Mesodermal cell (in vitro differentiated cells): Measurements from ENCODE around the gene GNAQ.
A peak's percentile ranks its signal among the peaks of the same experiment; 100 is the strongest.
"Not testable (repeated sequence)": the region's sequence is repeated elsewhere in the genome, so short reads cannot be mapped to it uniquely, and the experiment has no call there.

Experiments used
- H3K27ac ChIP-seq: 2 replicates; pipeline ENCODE4 v1.7.0; 2013; ENCODE audit warnings: mild to moderate bottlenecking, low read depth, low read length, moderate library complexity; ENCODE audit not compliant: severe bottlenecking
- H3K36me3 ChIP-seq: 2 replicates; pipeline ENCODE4 v1.7.1; 2013; ENCODE audit warnings: mild to moderate bottlenecking, low read length, moderate library complexity; ENCODE audit not compliant: control insufficient read depth, insufficient read depth
- H3K4me1 ChIP-seq: one replicate; pipeline ENCODE4 v1.7.1; 2013; ENCODE audit warnings: mild to moderate bottlenecking, low read length; ENCODE audit not compliant: insufficient read depth, control insufficient read depth, poor library complexity, severe bottlenecking
- H3K4me3 ChIP-seq: 2 replicates; pipeline ENCODE4 v1.7.0; 2013; ENCODE audit warnings: low read length, control low read depth, mild to moderate bottlenecking; ENCODE audit not compliant: insufficient read depth, poor library complexity, severe bottlenecking; ENCODE audit errors: extremely low read depth
- H3K9me3 ChIP-seq: 2 replicates; pipeline ENCODE4 v1.7.1; 2013; ENCODE audit warnings: mild to moderate bottlenecking, low read length, moderate library complexity; ENCODE audit not compliant: control insufficient read depth
- WGBS, 2 experiments: methylation state at CpG; one replicate each; pipeline ENCODE4 v1.1.5; 2013; ENCODE audit warnings: missing lambda C conversion rate in 2 of 2; ENCODE audit not compliant: insufficient coverage in 2 of 2; 5-methylcytosine and 5-hydroxymethylcytosine counted together

GNAQ gene

GRCh38 chr9:77743386-77743785, 288.2 kb downstream of the GNAQ start:
- H3K27ac ChIP-seq, result no peak overlapping the region
- WGBS, 2 experiments, result no CpG with 5 or more reads among the region's 1 CpG
- H3K9me3 ChIP-seq, result no peaks in the 10 kb centered on the region
- H3K4me3 ChIP-seq, result no peak overlapping the region
- peaks cover 4% of the 10 kb centered on the region for H3K4me1 ChIP-seq
- no peaks in the 10 kb centered on the region for H3K36me3 ChIP-seq

- Histone ChIP-seq H3K4me1 (no peaks in the 10 kb centered on the region), H3K36me3 (no peaks in the 10 kb centered on the region), H3K9me3 (no peaks in the 10 kb centered on the region), H3K27ac (no peak overlapping the region), H3K4me3 (no peak overlapping the region)
- WGBS, 2 experiments, result 92 to 100% methylated on average over 1 to 2 of the region's 4 CpGs
These were observed 292.7 kb downstream of the GNAQ start for GRCh38 chr9:77738932-77739331.

- Histone ChIP-seq H3K4me1 (no peaks in the 10 kb centered on the region), H3K9me3 (no peaks in the 10 kb centered on the region), H3K4me3 (no peak overlapping the region), H3K36me3 (peaks cover 4% of the 10 kb centered on the region), H3K27ac (no peak overlapping the region)
- 73 to 83% methylated on average over 5 of the region's 5 CpGs for WGBS, 2 experiments
These were observed 296.1 kb downstream of the GNAQ start for GRCh38 chr9:77735494-77735893.

DNA sequence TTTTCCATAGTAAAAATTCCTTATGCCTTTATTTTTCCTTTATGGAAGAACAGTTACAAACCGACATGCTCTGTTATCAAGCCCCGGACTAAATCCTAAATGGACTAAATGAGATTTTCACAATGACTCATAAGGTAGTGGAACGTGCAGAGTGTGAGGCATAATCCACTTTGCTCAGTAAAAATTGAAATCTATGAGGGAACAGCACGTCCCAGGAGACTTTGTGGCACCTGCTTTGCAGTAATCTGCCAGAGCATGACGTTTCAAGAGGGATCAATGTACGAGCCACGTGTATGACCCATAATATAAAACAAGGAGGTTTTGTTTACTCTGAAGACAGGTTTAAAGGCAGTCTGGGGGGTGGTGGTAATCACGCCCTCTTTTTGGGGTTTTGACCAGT, 299.7 kb downstream of the GNAQ start:
- H3K4me1 ChIP-seq, result no peaks in the 10 kb centered on the region
- H3K36me3 ChIP-seq, result peaks cover 27% of the 10 kb centered on the region
- WGBS, 2 experiments, result 91 to 100% methylated on average over 5 of the region's 8 CpGs
- H3K27ac ChIP-seq, result no peak overlapping the region
- H3K9me3 ChIP-seq, result no peaks in the 10 kb centered on the region
- no peak overlapping the region for H3K4me3 ChIP-seq

- Histone ChIP-seq H3K27ac (no peak overlapping the region), H3K36me3 (peaks cover 32% of the 10 kb centered on the region), H3K4me3 (no peak overlapping the region), H3K4me1 (no peaks in the 10 kb centered on the region), H3K9me3 (no peaks in the 10 kb centered on the region)
- WGBS, 2 experiments, result 95% methylated on average over 4 of the region's 5 CpGs
These were observed 300.5 kb downstream of the GNAQ start for GRCh38 chr9:77731008-77731698.

DNA sequence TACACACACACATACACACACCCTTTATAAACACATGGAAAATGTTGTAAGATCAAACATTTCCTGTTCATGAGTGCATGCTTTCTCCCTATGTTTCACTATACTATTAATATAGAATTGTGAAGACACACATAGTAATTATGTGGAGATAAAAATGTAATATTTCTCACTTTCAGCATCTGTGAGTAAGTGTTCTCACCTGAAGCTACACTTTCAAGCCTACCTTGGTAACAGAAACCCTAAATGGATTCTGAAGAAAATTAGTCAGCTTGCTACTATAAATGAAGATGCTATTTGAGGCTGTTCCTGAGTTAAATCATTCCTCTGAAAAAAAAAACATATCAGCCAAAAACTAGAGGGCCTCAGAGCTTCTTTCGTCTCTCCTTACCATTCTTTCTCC, 302.4 kb downstream of the GNAQ start:
- H3K27ac ChIP-seq, result no peak overlapping the region
- peaks cover 44% of the 10 kb centered on the region for H3K36me3 ChIP-seq
- no CpG with 5 or more reads among the region's 1 CpG for WGBS, 2 experiments
- no peaks in the 10 kb centered on the region for H3K9me3 ChIP-seq
- H3K4me1 ChIP-seq, result no peaks in the 10 kb centered on the region
- H3K4me3 ChIP-seq, result no peak overlapping the region

DNA sequence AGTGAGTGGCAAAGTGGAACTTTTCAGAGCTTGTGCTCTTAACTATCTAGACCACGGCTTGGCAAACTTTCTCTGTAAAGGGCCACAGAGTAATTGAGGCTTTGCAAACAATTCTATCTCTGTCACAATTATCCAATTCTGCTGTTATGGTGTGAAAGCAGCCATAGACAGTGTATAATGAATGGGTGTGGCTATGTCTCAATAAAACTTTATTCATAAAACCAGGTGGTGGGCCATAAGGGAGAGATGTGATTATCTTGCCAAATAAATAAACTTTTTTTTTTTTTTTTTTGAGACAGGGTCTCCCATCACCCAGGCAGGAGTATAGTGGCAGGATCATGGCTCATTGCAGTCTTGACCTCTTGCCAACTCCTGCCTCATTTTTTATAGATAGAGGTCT, 304.8 kb downstream of the GNAQ start:
- Histone ChIP-seq H3K4me1 (no peaks in the 10 kb centered on the region), H3K36me3 (peaks cover 58% of the 10 kb centered on the region), H3K4me3 (no peak overlapping the region), H3K27ac (no peak overlapping the region), H3K9me3 (peaks cover 7% of the 10 kb centered on the region)
- 100% methylated on average over 1 of the region's 1 CpG; no CpG with 5 or more reads in 1 of the 2 experiments for WGBS, 2 experiments

- Histone ChIP-seq H3K4me1 (no peaks in the 10 kb centered on the region), H3K36me3 (peaks cover 58% of the 10 kb centered on the region)
These were observed 305.3 kb downstream of the GNAQ start for GRCh38 chr9:77726289-77726688.

GRCh38 chr9:77725820-77726219, 305.8 kb downstream of the GNAQ start:
- Histone ChIP-seq H3K27ac (no peak overlapping the region), H3K4me1 (peaks cover 2% of the 10 kb centered on the region)
- WGBS, 2 experiments, result 80 to 87% methylated on average over 1 to 5 of the region's 6 CpGs

More at GRCh38 chr9:77726289-77726688, 305.3 kb downstream of the GNAQ start:
- no peak overlapping the region for H3K27ac ChIP-seq
- H3K4me3 ChIP-seq, result no peak overlapping the region
- peaks cover 7% of the 10 kb centered on the region for H3K9me3 ChIP-seq

DNA sequence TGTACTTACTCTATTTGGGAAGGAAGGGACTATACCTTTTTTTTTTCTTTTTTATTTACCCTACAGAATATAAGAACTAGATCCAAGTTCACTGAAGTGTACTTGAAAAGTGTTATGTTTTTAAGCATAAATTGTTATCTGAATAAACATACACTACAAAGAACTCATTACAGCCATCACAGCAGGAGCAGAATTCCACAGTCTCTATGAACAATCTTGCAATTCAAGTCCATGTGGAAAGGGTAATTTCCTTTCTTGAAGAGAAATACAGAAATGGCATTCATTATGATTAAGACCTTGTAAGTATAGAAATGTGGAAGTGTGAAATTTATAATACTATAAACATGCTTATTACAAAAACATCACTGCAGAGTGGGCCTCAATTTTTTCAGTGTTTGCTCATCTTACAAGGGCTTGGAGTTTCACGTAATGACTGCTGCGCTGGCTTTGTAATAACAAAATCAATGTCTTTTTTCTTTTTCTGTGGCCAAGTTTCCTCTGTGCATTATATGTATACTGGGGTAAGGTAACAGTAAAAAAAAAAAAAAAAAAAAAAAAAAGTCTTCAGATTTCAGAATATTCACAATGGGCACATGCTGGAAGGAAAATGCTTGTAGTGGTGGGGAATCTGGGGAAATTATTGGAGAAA, 306.4 kb downstream of the GNAQ start:
- Histone ChIP-seq H3K9me3 (peaks cover 7% of the 10 kb centered on the region), H3K4me1 (peaks cover 8% of the 10 kb centered on the region), H3K36me3 (peaks cover 54% of the 10 kb centered on the region), H3K27ac (no peak overlapping the region), H3K4me3 (no peak overlapping the region)
- WGBS, 2 experiments, result 0% methylated on average over 1 of the region's 2 CpGs; no CpG with 5 or more reads in 1 of the 2 experiments

More at GRCh38 chr9:77725820-77726219, 305.8 kb downstream of the GNAQ start:
- H3K9me3 ChIP-seq, result peaks cover 7% of the 10 kb centered on the region
- H3K36me3 ChIP-seq, result peaks cover 55% of the 10 kb centered on the region
- no peak overlapping the region for H3K4me3 ChIP-seq

DNA sequence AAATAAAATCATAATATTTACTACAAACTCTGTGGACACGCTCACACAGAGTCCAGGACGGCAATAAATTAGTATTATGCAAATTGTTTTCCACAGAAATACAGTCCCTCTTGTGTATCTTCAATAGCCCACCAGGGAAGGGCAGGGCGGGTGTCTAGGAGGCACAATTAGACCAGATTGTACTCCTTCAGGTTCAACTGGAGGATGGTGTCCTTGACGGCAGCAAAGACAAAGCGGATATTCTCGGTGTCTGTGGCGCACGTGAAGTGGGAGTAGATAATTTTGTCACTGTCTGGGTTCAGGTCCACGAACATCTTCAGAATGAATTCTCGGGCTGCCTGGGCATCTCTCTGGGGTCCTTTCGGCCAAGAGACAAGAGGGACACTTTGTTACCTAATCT, 310.5 kb downstream of the GNAQ start:
- not testable (repeated sequence) for H3K4me3 ChIP-seq, H3K9me3 ChIP-seq
- H3K27ac ChIP-seq, result peak overlapping the region; percentile 10
- H3K36me3 ChIP-seq, result peaks cover 27% of the 10 kb centered on the region
- 95 to 96% methylated on average over 8 to 9 of the region's 11 CpGs for WGBS, 2 experiments
- H3K4me1 ChIP-seq, result peaks cover 24% of the 10 kb centered on the region
